ENCODE results near the gene ZNF148. TPM values are rescaled to one million over a fixed set of nuclear protein-coding genes. Genes with fewer than 3 reads are reported as not detected.

The ZNF148 gene
- total RNA-seq, 1 donor from 2014 or later = 44.5 TPM

- no peak overlapping the region for H3K9ac ChIP-seq (ENCODE audit: low read length)
- no peak overlapping the region for H2AFZ ChIP-seq (ENCODE audit: low read depth, low read length)
- Mint-ChIP-seq H3K36me3 (ENCODE audit: low read depth, unreplicated experiment) (peaks cover 4% of the 10 kb centered on the region), H3K9me3 (ENCODE audit: unreplicated experiment) (no peaks in the 10 kb centered on the region), H3K27me3 (ENCODE audit: low read depth, unreplicated experiment) (no peaks in the 10 kb centered on the region), H3K4me1 (ENCODE audit: low read depth, unreplicated experiment) (peaks cover 12% of the 10 kb centered on the region), H3K27ac (ENCODE audit: unreplicated experiment) (no peak overlapping the region), H3K4me3 (ENCODE audit: unreplicated experiment) (no peak overlapping the region)
- DNase-seq (ENCODE audit: low read depth) = no peak
- H3K79me2 ChIP-seq (ENCODE audit: insufficient read depth, low read length) = no peaks in the 10 kb centered on the region
- no peaks in the 10 kb centered on the region for H4K20me1 ChIP-seq (ENCODE audit: insufficient read depth, low read length)
- no peaks in the 10 kb centered on the region for H3K4me1 ChIP-seq (ENCODE audit: insufficient read depth, low read length)
- no peaks in the 10 kb centered on the region for H3K9me3 ChIP-seq (ENCODE audit: insufficient read depth, low read depth, low read length)
- H3K4me2 ChIP-seq (ENCODE audit: low read length) = no peak overlapping the region
- no peaks in the 10 kb centered on the region for H3K36me3 ChIP-seq (ENCODE audit: insufficient read depth, low read length)
- no peaks in the 10 kb centered on the region for H3K27me3 ChIP-seq (ENCODE audit: insufficient read depth, low read length)
- no peak overlapping the region for H3K4me3 ChIP-seq (ENCODE audit: insufficient read depth, low read depth, low read length)
- TF ChIP-seq EZH2 (IDR thresholded peaks at IDR 0.05; ENCODE audit: insufficient read depth, low read length) = no peak
- no peak for TF ChIP-seq CTCF (IDR thresholded peaks at IDR 0.05; ENCODE audit: insufficient read depth, low read depth, low read length)
- peak; percentile 64 for FAIRE-seq
- H3K27ac ChIP-seq (ENCODE audit: low read depth, low read length) = no peak overlapping the region
These were observed 136.4 kb downstream of the ZNF148 start for GRCh38 chr3:125238759-125239158.

GRCh38 chr3:125236331-125236903, 138.7 kb downstream of the ZNF148 start:
- H3K36me3 Mint-ChIP-seq (ENCODE audit: low read depth, unreplicated experiment) = peaks cover 11% of the 10 kb centered on the region
- H3K9ac ChIP-seq (ENCODE audit: low read length) = no peak overlapping the region
- DNase-seq (ENCODE audit: low read depth) (peak; percentile 41), FAIRE-seq (no peak)
- H3K4me1 Mint-ChIP-seq (ENCODE audit: low read depth, unreplicated experiment) = peaks cover 18% of the 10 kb centered on the region
- H2AFZ ChIP-seq (ENCODE audit: low read depth, low read length) = no peak overlapping the region
- no peak overlapping the region for H3K27ac ChIP-seq (ENCODE audit: low read depth, low read length)
- no peaks in the 10 kb centered on the region for H3K79me2 ChIP-seq (ENCODE audit: insufficient read depth, low read length)
- H3K4me2 ChIP-seq (ENCODE audit: low read length) = no peak overlapping the region
- H3K4me3 Mint-ChIP-seq (ENCODE audit: unreplicated experiment) = no peak overlapping the region
- no peaks in the 10 kb centered on the region for H3K9me3 ChIP-seq (ENCODE audit: insufficient read depth, low read depth, low read length)
- no peaks in the 10 kb centered on the region for H3K27me3 Mint-ChIP-seq (ENCODE audit: low read depth, unreplicated experiment)
- peaks cover 6% of the 10 kb centered on the region for H4K20me1 ChIP-seq (ENCODE audit: insufficient read depth, low read length)
- peaks cover 6% of the 10 kb centered on the region for H3K36me3 ChIP-seq (ENCODE audit: insufficient read depth, low read length)
- no peaks in the 10 kb centered on the region for H3K27me3 ChIP-seq (ENCODE audit: insufficient read depth, low read length)
- H3K9me3 Mint-ChIP-seq (ENCODE audit: unreplicated experiment) = no peaks in the 10 kb centered on the region
- no peak overlapping the region for H3K4me3 ChIP-seq (ENCODE audit: insufficient read depth, low read depth, low read length)
- no peak for TF ChIP-seq CTCF (IDR thresholded peaks at IDR 0.05; ENCODE audit: insufficient read depth, low read depth, low read length)
- TF ChIP-seq EZH2 (IDR thresholded peaks at IDR 0.05; ENCODE audit: insufficient read depth, low read length) = no peak
- peak overlapping the region; percentile 83 for H3K27ac Mint-ChIP-seq (ENCODE audit: unreplicated experiment)
- peaks cover 12% of the 10 kb centered on the region for H3K4me1 ChIP-seq (ENCODE audit: insufficient read depth, low read length)

- H3K4me1 ChIP-seq (ENCODE audit: insufficient read depth, low read length) = peaks cover 15% of the 10 kb centered on the region
These were observed 140.3 kb downstream of the ZNF148 start for GRCh38 chr3:125234831-125235230.

More at GRCh38 chr3:125234831-125235230, 140.3 kb downstream of the ZNF148 start:
- TF ChIP-seq CTCF (IDR thresholded peaks at IDR 0.05; ENCODE audit: insufficient read depth, low read depth, low read length) = no peak
- TF ChIP-seq EZH2 (IDR thresholded peaks at IDR 0.05; ENCODE audit: insufficient read depth, low read length) = no peak
- Mint-ChIP-seq H3K4me1 (ENCODE audit: low read depth, unreplicated experiment) (peaks cover 17% of the 10 kb centered on the region), H3K9me3 (ENCODE audit: unreplicated experiment) (no peaks in the 10 kb centered on the region), H3K27ac (ENCODE audit: unreplicated experiment) (no peak overlapping the region), H3K36me3 (ENCODE audit: low read depth, unreplicated experiment) (peaks cover 11% of the 10 kb centered on the region), H3K4me3 (ENCODE audit: unreplicated experiment) (no peak overlapping the region), H3K27me3 (ENCODE audit: low read depth, unreplicated experiment) (no peaks in the 10 kb centered on the region)
- H2AFZ ChIP-seq (ENCODE audit: low read depth, low read length) = no peak overlapping the region
- no peaks in the 10 kb centered on the region for H3K79me2 ChIP-seq (ENCODE audit: insufficient read depth, low read length)
- no peak overlapping the region for H3K27ac ChIP-seq (ENCODE audit: low read depth, low read length)
- no peaks in the 10 kb centered on the region for H3K27me3 ChIP-seq (ENCODE audit: insufficient read depth, low read length)
- H3K36me3 ChIP-seq (ENCODE audit: insufficient read depth, low read length) = peaks cover 6% of the 10 kb centered on the region
- H3K4me2 ChIP-seq (ENCODE audit: low read length) = no peak overlapping the region
- H3K9ac ChIP-seq (ENCODE audit: low read length) = no peak overlapping the region
- H4K20me1 ChIP-seq (ENCODE audit: insufficient read depth, low read length) = peaks cover 6% of the 10 kb centered on the region
- DNase-seq (ENCODE audit: low read depth) = peak; percentile 56
- no peak for FAIRE-seq
- H3K9me3 ChIP-seq (ENCODE audit: insufficient read depth, low read depth, low read length) = no peaks in the 10 kb centered on the region
- H3K4me3 ChIP-seq (ENCODE audit: insufficient read depth, low read depth, low read length) = no peak overlapping the region

Measured in astrocyte (in vitro differentiated cells and primary cell).